Psoas muscle (tissue), 8 donors: ENCODE measurements around the gene DCX. TPM values are rescaled to one million over a fixed set of nuclear protein-coding genes. Genes with fewer than 3 reads are reported as not detected.

Experiments used
- ATAC-seq, 4 donors: fragments of 200-7000 bp; cut with Tn5 transposase; one replicate each; pipeline ENCODE4 v1.9.1; 2020; ENCODE audit warnings: moderate library complexity in 3 of 4, mild to moderate bottlenecking in 2 of 4
- DNase-seq, 2 donors: peaks; one replicate each; pipeline ENCODE4 v3.0.0-alpha.2; 2020
- H3K27ac ChIP-seq: fragments of 200-600 bp; one replicate; pipeline ENCODE4 v1.8.0; 2022
- H3K27me3 ChIP-seq, 3 donors: fragments of 200-600 bp in 1 of 3; one replicate each; pipeline versions ENCODE4 v1.6.1 to v1.8.0; 2013 to 2022; ENCODE audit warnings: low read length in 2 of 3, mild to moderate bottlenecking in 2 of 3, moderate library complexity in 1 of 3; ENCODE audit not compliant: insufficient read depth in 3 of 3
- H3K36me3 ChIP-seq, 2 donors: fragments of 200-600 bp in 1 of 2; one replicate each; pipeline versions ENCODE4 v1.6.1 to v1.8.0; 2013 to 2022; ENCODE audit warnings: low read depth in 1 of 2, mild to moderate bottlenecking in 1 of 2, moderate library complexity in 1 of 2; ENCODE audit not compliant: insufficient read depth in 1 of 2
- H3K4me1 ChIP-seq: fragments of 200-600 bp; one replicate; pipeline ENCODE4 v1.8.0; 2022
- H3K4me3 ChIP-seq: fragments of 200-600 bp; one replicate; pipeline ENCODE4 v1.8.0; 2022; ENCODE audit warnings: mild to moderate bottlenecking
- H3K9me3 ChIP-seq: fragments of 200-600 bp; one replicate; pipeline ENCODE4 v1.8.0; 2022
- WGBS, 3 donors: extraction: QIAGEN DNeasy Blood & Tissue Kit; methylation state at CpG; one replicate each; pipeline versions ENCODE4 v1.1.6 to v1.1.7; 2013; 5-methylcytosine and 5-hydroxymethylcytosine counted together
- intact Hi-C, 2 donors: fragments of 100-400 bp; cut with DNase I; formaldehyde crosslinking; loops; one replicate each; pipeline versions ENCODE4 v1.11.0 to v1.14.2; 2022
- polyA plus RNA-seq, 3 donors: library from polyadenylated mRNA; stranded (reverse); fragments of 200-250 nt; gene quantifications; one replicate each; pipeline ENCODE4 v1.2.3, GENCODE V29; 2013
- total RNA-seq, 4 donors: library from RNA; stranded (reverse); fragmentation: NEBNext Ultra II Directional in 2 of 4; extraction: Animal tissue kit (Norgen Biotek cat#: 25700) in 2 of 4; gene quantifications; one replicate each; pipeline versions ENCODE4 v1.2.1 to v1.2.4, GENCODE V29; 2021 to 2023
- TF ChIP-seq, protein P1 (sequence below): fragments of 200-600 bp; IDR thresholded peaks from one replicate; pipeline ENCODE4 v1.8.0; 2022; ENCODE audit warnings: antibody characterized with exemption
- donor health status: healthy with polysubstance abuse.
- donor health status: DM: no; HTN: no; CAD: no; lungs with moderate emphysema.
- donor health status: Bipolar disorder and iron deficiency.
- donor health status: healthy.
- donor health status: DM: yes; HTN: yes; CAD: no.
- donor health status: DM: no; HTN: no; CAD: no.
- donor health status: DM: no; HTN: no; CAD: no.
- donor health status: DM: yes; HTN: yes; CAD: no.

The DCX gene
- total and polyA plus RNA-seq, 7 donors = under 0.01 TPM; not detected in 6

- Histone ChIP-seq H3K36me3 (no peaks in the 10 kb centered on the region), H3K9me3 (no peaks in the 10 kb centered on the region), H3K27me3 (peaks cover 0 to 14% (median 0%) of the 10 kb centered on the region in 3 donors), H3K4me3 (no peak overlapping the region), H3K27ac (no peak overlapping the region), H3K4me1 (no peaks in the 10 kb centered on the region)
- TF ChIP-seq, protein P1, sequence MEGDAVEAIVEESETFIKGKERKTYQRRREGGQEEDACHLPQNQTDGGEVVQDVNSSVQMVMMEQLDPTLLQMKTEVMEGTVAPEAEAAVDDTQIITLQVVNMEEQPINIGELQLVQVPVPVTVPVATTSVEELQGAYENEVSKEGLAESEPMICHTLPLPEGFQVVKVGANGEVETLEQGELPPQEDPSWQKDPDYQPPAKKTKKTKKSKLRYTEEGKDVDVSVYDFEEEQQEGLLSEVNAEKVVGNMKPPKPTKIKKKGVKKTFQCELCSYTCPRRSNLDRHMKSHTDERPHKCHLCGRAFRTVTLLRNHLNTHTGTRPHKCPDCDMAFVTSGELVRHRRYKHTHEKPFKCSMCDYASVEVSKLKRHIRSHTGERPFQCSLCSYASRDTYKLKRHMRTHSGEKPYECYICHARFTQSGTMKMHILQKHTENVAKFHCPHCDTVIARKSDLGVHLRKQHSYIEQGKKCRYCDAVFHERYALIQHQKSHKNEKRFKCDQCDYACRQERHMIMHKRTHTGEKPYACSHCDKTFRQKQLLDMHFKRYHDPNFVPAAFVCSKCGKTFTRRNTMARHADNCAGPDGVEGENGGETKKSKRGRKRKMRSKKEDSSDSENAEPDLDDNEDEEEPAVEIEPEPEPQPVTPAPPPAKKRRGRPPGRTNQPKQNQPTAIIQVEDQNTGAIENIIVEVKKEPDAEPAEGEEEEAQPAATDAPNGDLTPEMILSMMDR = peak; percentile 44
- intact Hi-C loops = loop anchor here in 1 of 2 donors (10.0 kb wide), 2 partner anchors 389 to 789 kb away; no protein-coding TSS in a partner anchor
- DNase-seq (no peak), ATAC-seq (no peak)
- 42 to 60% (median 43%) methylated on average over 2 of the region's 2 CpGs for WGBS, 3 donors
Measured at GRCh38 chrX:111244235-111244750, 167.7 kb downstream of the DCX start.

Other genes with a start within 250 kb of the DCX start
- 1 to 10 TPM in 1 of 4 donors, under 1 TPM in 3; 0.25 to 2.6 (median 0.53) TPM for gene CAPN6, start 141.7 kb downstream of the DCX start, total RNA-seq
- gene CAPN6, start 141.7 kb downstream of the DCX start, polyA plus RNA-seq = under 1 TPM; 0.08 to 0.39 (median 0.16) TPM
- under 1 TPM in 2 of 4 donors, not detected in 2; 0.05 to 0.10 TPM for gene SERTM2, start 99.5 kb upstream of the DCX start, total RNA-seq
- not detected for gene SERTM2, start 99.5 kb upstream of the DCX start, polyA plus RNA-seq